Activated naive CD8-positive, alpha-beta T cell treated with anti-CD3 and anti-CD28 coated beads for 36 hours (primary cell): ENCODE results near the gene FKBP7. TPM values are rescaled to one million over a fixed set of nuclear protein-coding genes. Genes with fewer than 3 reads are reported as not detected.
"Not testable (repeated sequence)": the region's sequence is repeated elsewhere in the genome, so short reads cannot be mapped to it uniquely, and the experiment has no call there.

ENCODE experiments used
- DNase-seq: peaks from one replicate; pipeline ENCODE4 v3.0.0; 2021
- H3K27ac Mint-ChIP-seq: one replicate; pipeline ENCODE4 v1.8.0; 2022; ENCODE audit warnings: mild to moderate bottlenecking, moderate library complexity, mixed read lengths
- H3K27me3 Mint-ChIP-seq: one replicate; pipeline ENCODE4 v1.8.0; 2022; ENCODE audit warnings: mild to moderate bottlenecking, mixed read lengths
- H3K36me3 Mint-ChIP-seq: one replicate; pipeline ENCODE4 v1.8.0; 2021; ENCODE audit warnings: mild to moderate bottlenecking, mixed read lengths
- H3K4me1 Mint-ChIP-seq: one replicate; pipeline ENCODE4 v1.8.0; 2021; ENCODE audit warnings: mixed read lengths
- H3K4me3 Mint-ChIP-seq: one replicate; pipeline ENCODE4 v1.8.0; 2022; ENCODE audit warnings: mild to moderate bottlenecking, moderate library complexity, mixed read lengths
- H3K9me3 Mint-ChIP-seq: one replicate; pipeline ENCODE4 v1.8.0; 2022; ENCODE audit warnings: mixed read lengths
- total RNA-seq, 2 experiments: library from RNA; stranded (reverse); gene quantifications; one replicate each; pipeline ENCODE4 v1.2.3, GENCODE V29; 2021

FKBP7 gene
- total RNA-seq, 2 experiments from 2014 or later: 3.8 to 4.7 TPM

- no peaks in the 10 kb centered on the region for H3K27me3 Mint-ChIP-seq
- H3K27ac Mint-ChIP-seq: no peak overlapping the region
- no peak overlapping the region for H3K4me3 Mint-ChIP-seq
- DNase-seq: no peak
- no peaks in the 10 kb centered on the region for H3K9me3 Mint-ChIP-seq
- H3K36me3 Mint-ChIP-seq: peaks cover 22% of the 10 kb centered on the region
- no peaks in the 10 kb centered on the region for H3K4me1 Mint-ChIP-seq
These were observed 41.7 kb downstream of the FKBP7 start for GRCh38 chr2:178436662-178437061.

GRCh38 chr2:178429336-178429735 lies 49.1 kb downstream of the FKBP7 start:
- H3K36me3 Mint-ChIP-seq: peaks cover 48% of the 10 kb centered on the region

GRCh38 chr2:178428396-178428806 lies 50.0 kb downstream of the FKBP7 start:
- no peaks in the 10 kb centered on the region for H3K27me3 Mint-ChIP-seq
- no peak overlapping the region for H3K27ac Mint-ChIP-seq
- peaks cover 16% of the 10 kb centered on the region for H3K9me3 Mint-ChIP-seq
- no peak for DNase-seq
- H3K36me3 Mint-ChIP-seq: peaks cover 53% of the 10 kb centered on the region
- H3K4me1 Mint-ChIP-seq: no peaks in the 10 kb centered on the region
- H3K4me3 Mint-ChIP-seq: no peak overlapping the region

More at GRCh38 chr2:178429336-178429735, 49.1 kb downstream of the FKBP7 start:
- Mint-ChIP-seq H3K4me3 (no peak overlapping the region), H3K9me3 (peaks cover 14% of the 10 kb centered on the region), H3K4me1 (no peaks in the 10 kb centered on the region), H3K27ac (no peak overlapping the region), H3K27me3 (no peaks in the 10 kb centered on the region)
- no peak for DNase-seq

- Mint-ChIP-seq H3K36me3 (peaks cover 54% of the 10 kb centered on the region), H3K27ac (no peak overlapping the region), H3K27me3 (no peaks in the 10 kb centered on the region), H3K4me3 (no peak overlapping the region), H3K9me3 (peaks cover 16% of the 10 kb centered on the region), H3K4me1 (no peaks in the 10 kb centered on the region)
- no peak for DNase-seq
These were observed 50.9 kb downstream of the FKBP7 start for GRCh38 chr2:178427458-178427857.

GRCh38 chr2:178426388-178426787 lies 52.0 kb downstream of the FKBP7 start:
- H3K4me1 Mint-ChIP-seq: no peaks in the 10 kb centered on the region
- no peaks in the 10 kb centered on the region for H3K27me3 Mint-ChIP-seq
- peaks cover 16% of the 10 kb centered on the region for H3K9me3 Mint-ChIP-seq
- H3K36me3 Mint-ChIP-seq: peaks cover 60% of the 10 kb centered on the region
- DNase-seq: no peak
- H3K4me3 Mint-ChIP-seq: no peak overlapping the region
- H3K27ac Mint-ChIP-seq: no peak overlapping the region

GRCh38 chr2:178425255-178425827 lies 53.1 kb downstream of the FKBP7 start:
- H3K4me1 Mint-ChIP-seq: no peaks in the 10 kb centered on the region
- peaks cover 57% of the 10 kb centered on the region for H3K36me3 Mint-ChIP-seq
- DNase-seq: no peak
- H3K9me3 Mint-ChIP-seq: peaks cover 16% of the 10 kb centered on the region
- H3K27ac Mint-ChIP-seq: no peak overlapping the region
- H3K27me3 Mint-ChIP-seq: no peaks in the 10 kb centered on the region
- H3K4me3 Mint-ChIP-seq: no peak overlapping the region

GRCh38 chr2:178423746-178424145 lies 54.7 kb downstream of the FKBP7 start:
- not testable (repeated sequence) for H3K27ac Mint-ChIP-seq, H3K27me3 Mint-ChIP-seq, H3K4me3 Mint-ChIP-seq, H3K4me1 Mint-ChIP-seq, DNase-seq
- peaks cover 49% of the 10 kb centered on the region for H3K36me3 Mint-ChIP-seq
- H3K9me3 Mint-ChIP-seq: peaks cover 16% of the 10 kb centered on the region

GRCh38 chr2:178422097-178422496 lies 56.3 kb downstream of the FKBP7 start:
- no peaks in the 10 kb centered on the region for H3K4me1 Mint-ChIP-seq
- no peak for DNase-seq
- no peak overlapping the region for H3K4me3 Mint-ChIP-seq
- H3K36me3 Mint-ChIP-seq: peaks cover 39% of the 10 kb centered on the region
- peaks cover 15% of the 10 kb centered on the region for H3K9me3 Mint-ChIP-seq
- no peak overlapping the region for H3K27ac Mint-ChIP-seq
- no peaks in the 10 kb centered on the region for H3K27me3 Mint-ChIP-seq

- Mint-ChIP-seq H3K27me3 (no peaks in the 10 kb centered on the region), H3K4me1 (peaks cover 3% of the 10 kb centered on the region), H3K4me3 (no peak overlapping the region), H3K27ac (no peak overlapping the region), H3K9me3 (peaks cover 8% of the 10 kb centered on the region), H3K36me3 (peaks cover 29% of the 10 kb centered on the region)
- DNase-seq: no peak
These were observed 57.9 kb downstream of the FKBP7 start for GRCh38 chr2:178420463-178420999.

- Mint-ChIP-seq H3K27ac (no peak overlapping the region), H3K4me1 (peaks cover 9% of the 10 kb centered on the region), H3K4me3 (no peak overlapping the region), H3K9me3 (no peaks in the 10 kb centered on the region), H3K36me3 (peaks cover 19% of the 10 kb centered on the region), H3K27me3 (no peaks in the 10 kb centered on the region)
- no peak for DNase-seq
These were observed 59.3 kb downstream of the FKBP7 start for GRCh38 chr2:178419123-178419522.

GRCh38 chr2:178418426-178418825 lies 60.0 kb downstream of the FKBP7 start:
- H3K9me3 Mint-ChIP-seq: no peaks in the 10 kb centered on the region
- H3K36me3 Mint-ChIP-seq: peaks cover 14% of the 10 kb centered on the region
- no peak overlapping the region for H3K27ac Mint-ChIP-seq
- no peaks in the 10 kb centered on the region for H3K27me3 Mint-ChIP-seq
- H3K4me3 Mint-ChIP-seq: no peak overlapping the region
- no peak for DNase-seq
- H3K4me1 Mint-ChIP-seq: peaks cover 9% of the 10 kb centered on the region

GRCh38 chr2:178417916-178418315 lies 60.5 kb downstream of the FKBP7 start:
- peaks cover 14% of the 10 kb centered on the region for H3K36me3 Mint-ChIP-seq
- no peak for DNase-seq
- peaks cover 9% of the 10 kb centered on the region for H3K4me1 Mint-ChIP-seq
- no peaks in the 10 kb centered on the region for H3K9me3 Mint-ChIP-seq
- H3K27ac Mint-ChIP-seq: no peak overlapping the region
- H3K27me3 Mint-ChIP-seq: no peaks in the 10 kb centered on the region
- H3K4me3 Mint-ChIP-seq: no peak overlapping the region

GRCh38 chr2:178415979-178416378 lies 62.4 kb downstream of the FKBP7 start:
- H3K27ac Mint-ChIP-seq: no peak overlapping the region

GRCh38 chr2:178414266-178415247 lies 63.8 kb downstream of the FKBP7 start:
- Mint-ChIP-seq H3K4me3 (peak overlapping the region; percentile 87), H3K4me1 (peaks cover 9% of the 10 kb centered on the region), H3K36me3 (peaks cover 5% of the 10 kb centered on the region), H3K9me3 (no peaks in the 10 kb centered on the region), H3K27ac (peak overlapping the region; percentile 97), H3K27me3 (no peaks in the 10 kb centered on the region)
- peak; percentile 85 for DNase-seq

More at GRCh38 chr2:178415979-178416378, 62.4 kb downstream of the FKBP7 start:
- no peaks in the 10 kb centered on the region for H3K27me3 Mint-ChIP-seq
- no peak for DNase-seq
- no peaks in the 10 kb centered on the region for H3K9me3 Mint-ChIP-seq
- no peak overlapping the region for H3K4me3 Mint-ChIP-seq
- peaks cover 6% of the 10 kb centered on the region for H3K36me3 Mint-ChIP-seq
- H3K4me1 Mint-ChIP-seq: peaks cover 9% of the 10 kb centered on the region
